Vagina (tissue), 2 donors: ENCODE measurements around the gene DDX39B. TPM values are rescaled to one million over a fixed set of nuclear protein-coding genes. Genes with fewer than 3 reads are reported as not detected.
"Not testable (repeated sequence)": the region's sequence is repeated elsewhere in the genome, so short reads cannot be mapped to it uniquely, and the experiment has no call there.

ENCODE experiments used
- DNase-seq, 2 donors: peaks; one replicate each; pipeline ENCODE4 v3.0.0-alpha.2; 2017; ENCODE audit errors: extremely low spot score in 2 of 2
- H3K27ac ChIP-seq: fragments of 200-600 bp; sonication (generic); one replicate; pipeline ENCODE4 v1.5.1; 2019
- H3K27me3 ChIP-seq: fragments of 200-600 bp; sonication (generic); one replicate; pipeline ENCODE4 v1.5.1; 2019
- H3K36me3 ChIP-seq, 2 donors: fragments of 200-600 bp; sonication (generic); one replicate each; pipeline ENCODE4 v1.5.1; 2017 to 2019
- H3K4me1 ChIP-seq: fragments of 200-600 bp; sonication (generic); one replicate; pipeline ENCODE4 v1.5.1; 2019
- H3K4me3 ChIP-seq, 2 donors: fragments of 200-600 bp; sonication (generic); 1 replicate in 1 of 2; 2 replicates in 1 of 2; pipeline ENCODE4 v1.5.1; 2016 to 2019
- H3K9me3 ChIP-seq: fragments of 200-600 bp; sonication (generic); one replicate; pipeline ENCODE4 v1.5.1; 2019
- POLR2A ChIP-seq, 2 donors: fragments of 450-650 bp; IDR thresholded peaks; one replicate each; pipeline ENCODE4 v1.6.1; 2017; ENCODE audit warnings: antibody characterized with exemption in 2 of 2, mild to moderate bottlenecking in 2 of 2, moderate library complexity in 2 of 2
- POLR2AphosphoS5 ChIP-seq, 2 donors: sonication (generic); formaldehyde crosslinking; IDR thresholded peaks; one replicate each; pipeline ENCODE4 v1.9.0; 2017; ENCODE audit warnings: antibody characterized with exemption in 2 of 2, mild to moderate bottlenecking in 2 of 2, low read depth in 1 of 2; ENCODE audit not compliant: insufficient read depth in 1 of 2
- intact Hi-C: fragments of 100-400 bp; cut with DNase I; formaldehyde crosslinking; loops from one replicate; pipeline ENCODE4 v1.15.1; 2023
- total RNA-seq: library from RNA; depleted of rRNA; stranded (reverse); fragments of >200 nt; gene quantifications from one replicate; pipeline ENCODE4 v1.2.3, GENCODE V29; 2016
- TF ChIP-seq, protein P1 (sequence below), 3 experiments: fragments of 450-650 bp in 2 of 3; fragments of 200-600 bp in 1 of 3; sonication (generic) in 1 of 3; IDR thresholded peaks; one replicate each; pipeline ENCODE4 v1.5.1; 2017 to 2019; ENCODE audit warnings: antibody characterized with exemption in 3 of 3, mild to moderate bottlenecking in 2 of 3, moderate library complexity in 2 of 3

The DDX39B gene
- total RNA-seq, 1 donor from 2014 or later, result 299 TPM

DNA sequence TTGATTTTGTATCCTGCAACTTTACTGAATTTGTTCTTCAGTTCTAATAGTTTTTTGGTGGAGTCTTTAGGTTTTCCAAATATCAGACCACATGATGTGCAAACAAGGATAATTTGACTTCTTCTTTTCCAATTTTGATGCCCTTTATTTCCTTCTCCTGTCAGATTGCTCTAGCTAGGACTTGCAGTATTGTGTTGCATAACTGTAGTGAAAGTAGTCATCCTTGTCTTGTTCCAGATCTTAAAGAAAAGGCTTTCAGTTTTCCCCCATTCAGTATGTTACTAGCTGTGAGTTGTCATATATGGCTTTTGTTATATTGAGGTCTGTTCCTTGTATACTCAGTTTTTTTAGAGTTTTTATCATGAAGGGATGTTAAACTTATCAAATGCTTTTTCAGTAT, 39.2 kb downstream of the DDX39B start:
- TF ChIP-seq POLR2A (IDR thresholded peaks at IDR 0.05) (no peak), POLR2AphosphoS5 (IDR thresholded peaks at IDR 0.05; ENCODE audit: insufficient read depth in 1 of 2, low read depth in 1 of 2) (no peak)
- TF ChIP-seq, protein P1, sequence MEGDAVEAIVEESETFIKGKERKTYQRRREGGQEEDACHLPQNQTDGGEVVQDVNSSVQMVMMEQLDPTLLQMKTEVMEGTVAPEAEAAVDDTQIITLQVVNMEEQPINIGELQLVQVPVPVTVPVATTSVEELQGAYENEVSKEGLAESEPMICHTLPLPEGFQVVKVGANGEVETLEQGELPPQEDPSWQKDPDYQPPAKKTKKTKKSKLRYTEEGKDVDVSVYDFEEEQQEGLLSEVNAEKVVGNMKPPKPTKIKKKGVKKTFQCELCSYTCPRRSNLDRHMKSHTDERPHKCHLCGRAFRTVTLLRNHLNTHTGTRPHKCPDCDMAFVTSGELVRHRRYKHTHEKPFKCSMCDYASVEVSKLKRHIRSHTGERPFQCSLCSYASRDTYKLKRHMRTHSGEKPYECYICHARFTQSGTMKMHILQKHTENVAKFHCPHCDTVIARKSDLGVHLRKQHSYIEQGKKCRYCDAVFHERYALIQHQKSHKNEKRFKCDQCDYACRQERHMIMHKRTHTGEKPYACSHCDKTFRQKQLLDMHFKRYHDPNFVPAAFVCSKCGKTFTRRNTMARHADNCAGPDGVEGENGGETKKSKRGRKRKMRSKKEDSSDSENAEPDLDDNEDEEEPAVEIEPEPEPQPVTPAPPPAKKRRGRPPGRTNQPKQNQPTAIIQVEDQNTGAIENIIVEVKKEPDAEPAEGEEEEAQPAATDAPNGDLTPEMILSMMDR (IDR thresholded peaks at IDR 0.05), result no peak
- no peaks in the 10 kb centered on the region for H3K36me3 ChIP-seq
- no peaks in the 10 kb centered on the region for H3K9me3 ChIP-seq
- no peak overlapping the region for H3K4me3 ChIP-seq
- H3K4me1 ChIP-seq, result peaks cover 7% of the 10 kb centered on the region
- no peak overlapping the region for H3K27ac ChIP-seq
- no peaks in the 10 kb centered on the region for H3K27me3 ChIP-seq
- DNase-seq, result no peak
- intact Hi-C loops, result no loop called here

DNA sequence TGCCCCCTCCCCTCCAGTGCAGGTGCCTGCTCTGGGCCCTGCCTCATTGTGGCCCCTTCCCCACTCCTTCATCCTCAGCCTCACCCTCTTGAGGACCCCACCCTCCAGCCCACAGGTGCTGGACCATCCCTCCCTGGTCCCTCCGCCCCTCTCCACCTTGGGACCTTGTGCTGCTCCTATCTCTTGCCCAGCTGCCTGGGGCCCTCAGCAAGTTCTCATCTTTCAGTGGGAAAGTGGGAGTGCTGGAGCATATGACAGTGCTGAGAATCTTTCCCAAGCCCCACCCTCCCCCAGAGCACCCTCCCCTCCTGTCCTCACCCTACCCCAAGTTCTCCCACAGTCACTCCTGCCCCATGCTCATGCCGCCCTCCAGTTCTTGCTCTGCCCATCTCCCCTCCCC, 42.2 kb downstream of the DDX39B start:
- H3K4me1 ChIP-seq, H3K4me3 ChIP-seq, H3K36me3 ChIP-seq, H3K27me3 ChIP-seq, intact Hi-C loops, DNase-seq, H3K27ac ChIP-seq, H3K9me3 ChIP-seq: not testable (repeated sequence)

DNA sequence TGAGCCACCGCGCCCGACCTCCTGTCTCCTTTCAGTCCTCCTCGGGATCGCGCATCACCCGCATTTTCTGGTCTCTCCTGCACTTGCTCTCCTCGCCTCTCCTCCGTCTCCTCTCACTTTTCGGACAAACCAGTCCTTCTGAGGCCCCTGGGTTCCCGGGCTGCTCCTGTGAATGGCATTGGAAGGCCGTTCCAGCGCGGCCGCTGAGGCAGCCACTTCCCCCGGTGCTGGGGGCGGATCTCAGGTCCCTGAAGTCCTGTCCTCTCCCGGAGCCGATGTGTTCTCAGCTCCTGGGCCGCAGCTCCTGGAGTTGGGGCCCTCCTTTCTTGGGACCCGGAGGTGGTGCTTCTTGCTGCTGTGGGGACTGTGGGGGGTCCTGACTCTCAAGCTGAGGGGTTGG, 43.1 kb downstream of the DDX39B start:
- peaks cover 7% of the 10 kb centered on the region for H3K4me1 ChIP-seq
- TF ChIP-seq POLR2A (IDR thresholded peaks at IDR 0.05) (no peak), POLR2AphosphoS5 (IDR thresholded peaks at IDR 0.05; ENCODE audit: insufficient read depth in 1 of 2, low read depth in 1 of 2) (no peak)
- TF ChIP-seq, protein P1 (IDR thresholded peaks at IDR 0.05), result no peak
- H3K27ac ChIP-seq, result no peak overlapping the region
- intact Hi-C loops, result no loop called here
- H3K4me3 ChIP-seq, result peak overlapping the region in 1 of 2 donors; percentile 59
- H3K36me3 ChIP-seq, result no peaks in the 10 kb centered on the region
- no peaks in the 10 kb centered on the region for H3K9me3 ChIP-seq
- H3K27me3 ChIP-seq, result no peaks in the 10 kb centered on the region
- DNase-seq, result no peak

DNA sequence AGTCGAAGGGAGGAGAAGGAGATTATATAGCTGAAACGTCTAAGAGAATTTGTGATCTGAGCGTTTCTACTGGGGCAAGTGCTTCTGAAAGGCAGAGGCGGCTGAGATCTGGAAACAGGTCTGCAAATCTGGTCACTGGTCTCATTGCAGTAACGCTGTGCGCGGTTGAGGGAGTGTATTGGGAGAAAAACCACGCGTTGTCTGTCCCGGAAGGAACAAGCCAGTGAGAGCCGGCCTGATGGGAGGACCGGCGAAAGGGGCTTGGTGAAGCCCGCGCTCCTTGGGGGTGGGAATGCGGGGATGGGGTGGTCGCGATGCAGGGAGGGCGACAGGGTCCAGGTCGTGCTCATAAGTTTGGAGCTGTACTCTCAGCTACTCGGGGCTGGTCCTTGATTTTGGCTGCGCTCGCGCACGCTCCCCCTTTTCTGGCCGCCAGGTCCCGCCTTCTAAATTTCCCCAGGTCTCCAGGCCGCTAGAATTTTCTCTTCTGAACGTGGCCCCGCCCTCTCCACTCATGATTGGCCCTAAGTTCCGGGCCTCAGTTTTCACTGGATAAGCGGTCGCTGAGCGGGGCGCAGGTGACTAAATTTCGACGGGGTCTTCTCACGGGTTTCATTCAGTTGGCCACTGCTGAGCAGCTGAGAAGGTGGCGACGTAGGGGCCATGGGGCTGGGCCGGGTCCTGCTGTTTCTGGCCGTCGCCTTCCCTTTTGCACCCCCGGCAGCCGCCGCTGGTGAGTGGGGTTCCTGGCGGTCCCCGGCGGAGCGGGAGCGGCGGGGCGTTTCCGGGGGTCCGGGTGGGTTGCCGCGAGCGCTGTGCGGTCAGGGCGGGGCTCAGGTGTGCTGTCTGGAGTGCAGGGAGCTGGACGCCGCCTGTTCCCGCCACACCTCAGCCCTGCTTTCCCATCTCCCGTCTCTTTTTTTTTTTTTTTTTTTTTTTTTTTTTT, 44.0 kb downstream of the DDX39B start, which contains the start of gene MICB:
Gene MICB, plus strand, starts transcription at position 615 of the 946 bp plus-strand sequence. Its CDS starts 49 bp downstream, at position 664.
- no peak for DNase-seq
- peaks cover 12% of the 10 kb centered on the region for H3K4me1 ChIP-seq
- intact Hi-C loops, result no loop called here
- H3K9me3 ChIP-seq, result no peaks in the 10 kb centered on the region
- H3K36me3 ChIP-seq, result no peaks in the 10 kb centered on the region
- H3K27ac ChIP-seq, result peak within 1 kb of the TSS; percentile 77
- TF ChIP-seq POLR2A (IDR thresholded peaks at IDR 0.05) (peak; percentile 24 to 26), POLR2AphosphoS5 (IDR thresholded peaks at IDR 0.05; ENCODE audit: insufficient read depth in 1 of 2, low read depth in 1 of 2) (peak; percentile 68 to 79)
- TF ChIP-seq, protein P1 (IDR thresholded peaks at IDR 0.05), result peak in 1 of 3 experiments; percentile 25
- H3K27me3 ChIP-seq, result no peaks in the 10 kb centered on the region
- peak within 1 kb of the TSS; percentile 52 to 59 for H3K4me3 ChIP-seq

DNA sequence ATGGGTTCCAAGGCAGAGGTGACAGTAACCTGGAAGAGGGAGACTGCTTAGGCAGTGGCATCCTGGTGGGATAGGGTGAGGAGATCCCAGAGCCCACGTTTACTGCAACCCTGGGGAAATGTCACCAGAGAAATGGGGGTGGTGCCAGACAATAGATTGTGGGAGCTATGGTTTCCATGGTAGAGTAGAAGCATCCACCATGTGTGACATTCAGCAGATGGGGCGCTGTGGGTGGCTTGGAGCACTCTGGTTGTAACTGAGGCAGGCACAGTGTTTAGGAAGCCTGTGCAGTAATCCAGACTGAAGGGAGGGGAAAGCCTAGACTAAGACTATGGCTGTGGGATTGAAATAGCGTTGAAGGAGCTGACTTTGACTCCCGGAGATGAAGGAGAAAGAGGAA, 45.0 kb downstream of the DDX39B start:
- H3K36me3 ChIP-seq, H3K27me3 ChIP-seq, intact Hi-C loops, DNase-seq, H3K4me3 ChIP-seq, H3K9me3 ChIP-seq: not testable (repeated sequence)
- Histone ChIP-seq H3K4me1 (peaks cover 13% of the 10 kb centered on the region), H3K27ac (peak overlapping the region; percentile 77)

DNA sequence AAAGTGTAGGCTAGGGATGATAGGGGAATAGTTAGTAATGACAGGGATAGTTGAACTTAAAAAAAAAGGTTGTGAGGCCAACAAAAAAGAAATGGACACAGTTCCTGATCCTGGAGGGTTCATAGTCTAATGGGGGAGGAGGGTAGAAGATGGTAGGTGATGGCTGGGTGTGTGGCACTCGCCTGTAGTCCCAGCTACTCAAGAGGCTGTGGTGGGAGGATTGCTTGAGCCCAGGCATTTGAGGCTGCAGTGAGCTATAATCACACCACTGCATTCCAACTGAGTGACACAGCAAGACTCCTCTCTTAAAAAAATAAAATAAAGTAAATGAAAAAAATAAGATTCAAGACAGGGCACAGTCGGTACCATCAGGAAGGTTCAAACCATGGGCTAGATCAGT, 46.2 kb downstream of the DDX39B start:
- TF ChIP-seq POLR2AphosphoS5 (IDR thresholded peaks at IDR 0.05; ENCODE audit: insufficient read depth in 1 of 2, low read depth in 1 of 2) (no peak), POLR2A (IDR thresholded peaks at IDR 0.05) (no peak)
- TF ChIP-seq, protein P1 (IDR thresholded peaks at IDR 0.05), result no peak
- Histone ChIP-seq H3K27ac (peak overlapping the region; percentile 64), H3K9me3 (no peaks in the 10 kb centered on the region), H3K27me3 (no peaks in the 10 kb centered on the region), H3K36me3 (no peaks in the 10 kb centered on the region), H3K4me1 (peaks cover 13% of the 10 kb centered on the region), H3K4me3 (no peak overlapping the region)
- intact Hi-C loops, result no loop called here
- no peak for DNase-seq
